ENCODE measurements around the gene NFE2L2.
"Not testable (repeated sequence)": the region's sequence is repeated elsewhere in the genome, so short reads cannot be mapped to it uniquely, and the experiment has no call there.

Gene NFE2L2

GRCh38 chr2:177188482-177189469 is 75.8 kb downstream of the NFE2L2 start:
- H3K4me2 ChIP-seq (ENCODE audit: low read depth, low read length, poor library complexity, severe bottlenecking): no peak overlapping the region
- TF ChIP-seq CTCF (conservative IDR thresholded peaks at IDR 0.05; ENCODE audit: low read length) (no peak), EZH2phosphoT487 (IDR thresholded peaks at IDR 0.05; ENCODE audit: borderline replicate concordance) (no peak)
- H3K4me1 ChIP-seq (ENCODE audit: insufficient read depth, low read length, poor library complexity, severe bottlenecking): no peaks in the 10 kb centered on the region
- H3F3A ChIP-seq (ENCODE audit: low read depth): no peaks in the 10 kb centered on the region
- no peaks in the 10 kb centered on the region for H4K20me1 ChIP-seq (ENCODE audit: insufficient read depth, low read length, poor library complexity, severe bottlenecking)
- H3K9me3 ChIP-seq (ENCODE audit: insufficient read depth, low read depth, low read length): no peaks in the 10 kb centered on the region
- H3K27me3 ChIP-seq (ENCODE audit: insufficient read depth, low read length, poor library complexity, severe bottlenecking): no peaks in the 10 kb centered on the region
- no peak overlapping the region for H3K9ac ChIP-seq (ENCODE audit: low read depth, low read length, poor library complexity, severe bottlenecking)
- no peaks in the 10 kb centered on the region for H3K9me2 ChIP-seq (replicated peaks; ENCODE audit: low read depth, low read length)
- no peaks in the 10 kb centered on the region for H3K36me3 ChIP-seq (ENCODE audit: insufficient read depth, low read length)
- H2AFZ ChIP-seq (ENCODE audit: low read length): no peak overlapping the region
- no peaks in the 10 kb centered on the region for H3K79me2 ChIP-seq (ENCODE audit: insufficient read depth, low read length)
- no peak overlapping the region for H3K4me3 ChIP-seq (ENCODE audit: low read length, poor library complexity, severe bottlenecking)

- Histone ChIP-seq H3K9me2 (replicated peaks; ENCODE audit: low read depth, low read length) (no peaks in the 10 kb centered on the region), H3K4me1 (ENCODE audit: insufficient read depth, low read length, poor library complexity, severe bottlenecking) (no peaks in the 10 kb centered on the region), H3K9ac (ENCODE audit: low read depth, low read length, poor library complexity, severe bottlenecking) (no peak overlapping the region), H3K79me2 (ENCODE audit: insufficient read depth, low read length) (no peaks in the 10 kb centered on the region), H3K36me3 (ENCODE audit: insufficient read depth, low read length) (no peaks in the 10 kb centered on the region), H3K4me2 (ENCODE audit: low read depth, low read length, poor library complexity, severe bottlenecking) (no peak overlapping the region), H2AFZ (ENCODE audit: low read length) (no peak overlapping the region; the same call in 1 of the 2 replicates), H4K20me1 (ENCODE audit: insufficient read depth, low read length, poor library complexity, severe bottlenecking) (no peaks in the 10 kb centered on the region), H3K27me3 (ENCODE audit: insufficient read depth, low read length, poor library complexity, severe bottlenecking) (no peaks in the 10 kb centered on the region), H3K9me3 (ENCODE audit: insufficient read depth, low read depth, low read length) (no peaks in the 10 kb centered on the region), H3K4me3 (ENCODE audit: low read length, poor library complexity, severe bottlenecking) (no peak overlapping the region), H3F3A (ENCODE audit: low read depth) (no peaks in the 10 kb centered on the region)
- TF ChIP-seq EZH2phosphoT487 (IDR thresholded peaks at IDR 0.05; ENCODE audit: borderline replicate concordance): no peak
- no peak for TF ChIP-seq CTCF (conservative IDR thresholded peaks at IDR 0.05; ENCODE audit: low read length)
Measured at GRCh38 chr2:177187631-177188312, 76.8 kb downstream of the NFE2L2 start.

GRCh38 chr2:177186038-177186437 is 78.5 kb downstream of the NFE2L2 start:
- not testable (repeated sequence) for H3K79me2 ChIP-seq (ENCODE audit: insufficient read depth, low read length); H3K9me3 ChIP-seq (ENCODE audit: insufficient read depth, low read depth, low read length); H3F3A ChIP-seq (ENCODE audit: low read depth); H3K9ac ChIP-seq (ENCODE audit: low read depth, low read length, poor library complexity, severe bottlenecking); H3K27me3 ChIP-seq (ENCODE audit: insufficient read depth, low read length, poor library complexity, severe bottlenecking); H3K4me1 ChIP-seq (ENCODE audit: insufficient read depth, low read length, poor library complexity, severe bottlenecking); H4K20me1 ChIP-seq (ENCODE audit: insufficient read depth, low read length, poor library complexity, severe bottlenecking); H2AFZ ChIP-seq (ENCODE audit: low read length); H3K4me2 ChIP-seq (ENCODE audit: low read depth, low read length, poor library complexity, severe bottlenecking); H3K9me2 ChIP-seq (replicated peaks; ENCODE audit: low read depth, low read length); H3K4me3 ChIP-seq (ENCODE audit: low read length, poor library complexity, severe bottlenecking); H3K36me3 ChIP-seq (ENCODE audit: insufficient read depth, low read length)

All from Loucy (cell line).